ENCODE measurements around the gene COL12A1. TPM values are rescaled to one million over a fixed set of nuclear protein-coding genes. Genes with fewer than 3 reads are reported as not detected.

COL12A1 gene
- total RNA-seq, 4 donors from 2014 or later: 136 to 423 (median 275) TPM

DNA sequence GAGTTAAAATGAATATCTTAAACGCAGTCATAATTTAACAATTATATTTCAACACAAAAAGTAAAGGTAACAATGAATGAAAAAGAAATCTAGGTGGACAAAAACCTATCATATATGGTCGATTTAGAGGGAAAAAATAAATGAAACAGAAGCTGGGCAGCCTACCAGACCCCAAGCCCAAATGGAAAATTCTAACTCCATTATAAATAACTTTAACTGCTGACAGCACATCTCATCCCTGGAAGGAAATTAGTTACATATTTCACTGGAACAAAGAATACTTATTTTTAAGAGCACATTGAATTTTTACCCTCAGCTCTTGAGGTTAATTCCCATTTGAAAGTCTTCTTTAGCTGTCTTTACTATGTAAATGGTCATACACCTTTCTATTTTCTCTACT lies 39.1 kb downstream of the COL12A1 start:
- peaks cover 3 to 10% of the 10 kb centered on the region in 2 donors for H3K4me1 ChIP-seq
- H3K27me3 ChIP-seq: no peaks in the 10 kb centered on the region
- intact Hi-C loops (cut with DNase I; ENCODE audit: low total_unique reads): no loop called here
- DNase-seq: no peak
- TF ChIP-seq POLR2A (IDR thresholded peaks at IDR 0.05): no peak
- TF ChIP-seq, protein P1, sequence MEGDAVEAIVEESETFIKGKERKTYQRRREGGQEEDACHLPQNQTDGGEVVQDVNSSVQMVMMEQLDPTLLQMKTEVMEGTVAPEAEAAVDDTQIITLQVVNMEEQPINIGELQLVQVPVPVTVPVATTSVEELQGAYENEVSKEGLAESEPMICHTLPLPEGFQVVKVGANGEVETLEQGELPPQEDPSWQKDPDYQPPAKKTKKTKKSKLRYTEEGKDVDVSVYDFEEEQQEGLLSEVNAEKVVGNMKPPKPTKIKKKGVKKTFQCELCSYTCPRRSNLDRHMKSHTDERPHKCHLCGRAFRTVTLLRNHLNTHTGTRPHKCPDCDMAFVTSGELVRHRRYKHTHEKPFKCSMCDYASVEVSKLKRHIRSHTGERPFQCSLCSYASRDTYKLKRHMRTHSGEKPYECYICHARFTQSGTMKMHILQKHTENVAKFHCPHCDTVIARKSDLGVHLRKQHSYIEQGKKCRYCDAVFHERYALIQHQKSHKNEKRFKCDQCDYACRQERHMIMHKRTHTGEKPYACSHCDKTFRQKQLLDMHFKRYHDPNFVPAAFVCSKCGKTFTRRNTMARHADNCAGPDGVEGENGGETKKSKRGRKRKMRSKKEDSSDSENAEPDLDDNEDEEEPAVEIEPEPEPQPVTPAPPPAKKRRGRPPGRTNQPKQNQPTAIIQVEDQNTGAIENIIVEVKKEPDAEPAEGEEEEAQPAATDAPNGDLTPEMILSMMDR (IDR thresholded peaks at IDR 0.05): no peak
- peak overlapping the region in 1 of 2 donors; percentile 29 for H3K27ac ChIP-seq
- no peaks in the 10 kb centered on the region for H3K36me3 ChIP-seq
- H3K9me3 ChIP-seq: no peaks in the 10 kb centered on the region
- no peak overlapping the region for H3K4me3 ChIP-seq

DNA sequence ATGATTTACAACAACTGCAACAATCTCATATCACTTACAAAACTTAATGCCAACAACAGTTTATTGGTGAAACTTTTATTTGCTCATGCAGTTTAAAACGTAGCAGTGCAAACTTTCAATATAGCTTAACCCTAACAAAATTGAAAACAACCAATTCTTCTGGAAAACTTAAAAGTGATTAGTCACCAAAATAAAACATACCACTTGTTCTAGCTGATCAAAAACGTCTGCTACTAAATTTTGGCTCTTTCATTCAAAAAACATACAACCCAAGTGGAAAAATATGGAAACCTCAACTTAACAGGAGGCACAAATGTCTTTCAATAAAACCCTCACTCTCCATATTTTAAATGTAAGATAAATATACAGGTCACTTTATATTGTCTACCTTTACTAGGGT lies 39.6 kb downstream of the COL12A1 start:
- H3K4me3 ChIP-seq: no peak overlapping the region
- no peaks in the 10 kb centered on the region for H3K27me3 ChIP-seq
- H3K36me3 ChIP-seq: no peaks in the 10 kb centered on the region
- TF ChIP-seq, protein P1 (IDR thresholded peaks at IDR 0.05): no peak
- TF ChIP-seq POLR2A (IDR thresholded peaks at IDR 0.05): no peak
- no peak for DNase-seq
- H3K27ac ChIP-seq: no peak overlapping the region
- no peaks in the 10 kb centered on the region for H3K9me3 ChIP-seq
- intact Hi-C loops (cut with DNase I; ENCODE audit: low total_unique reads): no loop called here
- peaks cover 3 to 10% of the 10 kb centered on the region in 2 donors for H3K4me1 ChIP-seq

DNA sequence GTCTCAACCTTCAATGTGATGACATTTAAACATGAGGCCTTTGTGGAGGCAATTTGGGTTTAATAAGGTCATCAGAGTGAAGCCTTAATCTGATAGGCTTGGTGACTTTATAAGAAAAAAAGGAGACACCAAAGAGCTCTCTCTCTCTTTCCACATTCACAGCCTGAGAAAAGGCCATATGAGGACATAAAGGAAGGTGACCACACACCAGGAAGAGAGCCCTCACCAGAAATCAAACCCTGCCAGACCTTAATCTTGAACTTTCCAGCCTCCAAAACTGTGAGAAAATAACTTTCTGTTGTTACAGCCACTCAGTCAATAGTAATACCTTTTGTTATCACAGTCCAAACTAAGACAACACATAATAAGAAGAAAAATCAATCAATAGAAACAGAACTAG lies 47.7 kb downstream of the COL12A1 start:
- H3K4me3 ChIP-seq: no peak overlapping the region
- intact Hi-C loops (cut with DNase I; ENCODE audit: low total_unique reads): no loop called here
- no peaks in the 10 kb centered on the region for H3K27me3 ChIP-seq
- H3K9me3 ChIP-seq: no peaks in the 10 kb centered on the region
- peaks cover 0 to 6% of the 10 kb centered on the region in 2 donors for H3K4me1 ChIP-seq
- no peaks in the 10 kb centered on the region for H3K36me3 ChIP-seq
- H3K27ac ChIP-seq: no peak overlapping the region
- no peak for TF ChIP-seq POLR2A (IDR thresholded peaks at IDR 0.05)
- TF ChIP-seq, protein P1 (IDR thresholded peaks at IDR 0.05): no peak
- DNase-seq: no peak

DNA sequence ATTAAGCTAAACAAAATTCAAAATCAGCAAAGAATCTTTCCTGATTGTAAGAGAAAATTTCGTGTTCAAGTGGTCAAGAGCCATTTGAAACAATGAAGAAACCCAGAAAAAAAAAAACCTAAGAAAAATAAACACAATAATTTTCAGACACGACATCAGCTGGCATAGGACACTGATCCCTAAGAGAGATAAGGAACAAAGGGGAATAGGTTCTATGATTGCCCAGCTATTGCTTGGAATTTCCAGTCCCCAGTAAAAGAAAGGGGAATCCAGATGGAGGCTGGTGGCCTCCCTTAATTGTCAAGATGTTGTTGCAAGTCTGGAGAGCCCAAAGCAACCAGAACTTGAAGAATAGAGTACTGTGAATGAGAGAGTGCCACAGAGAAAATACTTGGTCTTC lies 48.5 kb downstream of the COL12A1 start:
- Histone ChIP-seq H3K27me3 (no peaks in the 10 kb centered on the region), H3K27ac (no peak overlapping the region), H3K9me3 (no peaks in the 10 kb centered on the region), H3K4me1 (peaks cover 0 to 6% of the 10 kb centered on the region in 2 donors), H3K36me3 (no peaks in the 10 kb centered on the region), H3K4me3 (no peak overlapping the region)
- intact Hi-C loops (cut with DNase I; ENCODE audit: low total_unique reads): no loop called here
- no peak for TF ChIP-seq POLR2A (IDR thresholded peaks at IDR 0.05)
- TF ChIP-seq, protein P1 (IDR thresholded peaks at IDR 0.05): no peak
- DNase-seq: no peak

DNA sequence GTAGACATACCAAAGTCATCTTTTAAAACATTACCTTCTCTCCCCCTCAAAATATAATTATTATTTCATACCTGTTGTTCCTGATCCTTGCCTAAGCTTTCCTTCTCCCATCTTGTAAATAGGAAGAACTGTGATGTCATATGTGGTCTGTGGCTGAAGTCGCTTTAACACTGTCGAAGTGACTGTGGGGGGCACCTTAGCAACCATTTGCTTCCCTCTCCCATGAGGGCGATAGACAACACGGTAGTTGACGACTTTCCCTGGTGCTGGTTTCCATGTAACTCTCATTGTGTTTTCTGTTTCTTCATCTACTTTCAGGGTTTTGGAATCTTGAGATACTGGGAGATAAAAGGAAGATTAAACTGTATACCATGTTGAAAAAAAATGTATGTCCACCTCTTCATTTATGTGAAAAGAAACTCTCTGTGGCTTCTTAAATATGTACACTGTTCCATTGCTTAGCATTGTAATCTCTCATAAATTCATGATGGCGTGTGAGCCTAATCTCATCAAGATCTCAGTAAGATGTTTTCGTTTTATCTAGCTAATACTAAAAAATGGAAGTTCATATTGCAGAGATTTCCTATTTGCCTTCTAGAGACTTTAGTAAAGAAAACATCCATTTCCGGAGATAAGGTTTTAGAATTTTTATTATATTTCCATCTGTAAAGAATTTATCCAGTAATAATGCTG lies 49.5 kb downstream of the COL12A1 start:
- TF ChIP-seq POLR2A (IDR thresholded peaks at IDR 0.05): no peak
- TF ChIP-seq, protein P1 (IDR thresholded peaks at IDR 0.05): no peak
- no peaks in the 10 kb centered on the region for H3K27me3 ChIP-seq
- no peaks in the 10 kb centered on the region for H3K36me3 ChIP-seq
- no peaks in the 10 kb centered on the region for H3K9me3 ChIP-seq
- intact Hi-C loops (cut with DNase I; ENCODE audit: low total_unique reads): no loop called here
- peaks cover 0 to 6% of the 10 kb centered on the region in 2 donors for H3K4me1 ChIP-seq
- H3K27ac ChIP-seq: no peak overlapping the region
- DNase-seq: no peak
- no peak overlapping the region for H3K4me3 ChIP-seq
